ENCODE results near the gene TXK.

The TXK gene

GRCh38 chr4:48038666-48039065, 95.4 kb downstream of the TXK start:
- no peak for TF ChIP-seq SPI1 (IDR thresholded peaks at IDR 0.05; ENCODE audit: borderline replicate concordance, low read depth)
- TF ChIP-seq REST (IDR thresholded peaks at IDR 0.05; ENCODE audit: insufficient replicate concordance, low read depth) = no peak
- no peak for TF ChIP-seq CTCF (IDR thresholded peaks at IDR 0.05; ENCODE audit: insufficient read depth, low read length)
- no peak for TF ChIP-seq GABPA (IDR thresholded peaks at IDR 0.05; ENCODE audit: low read depth)
- TF ChIP-seq POLR2AphosphoS5 (IDR thresholded peaks at IDR 0.05; ENCODE audit: low read depth) = no peak
- no peak overlapping the region for H3K27ac ChIP-seq (replicated peaks)
- H3K27me3 ChIP-seq (ENCODE audit: insufficient read depth, poor library complexity, severe bottlenecking) = no peaks in the 10 kb centered on the region
- no peak overlapping the region for H3K4me3 ChIP-seq (replicated peaks; ENCODE audit: insufficient read depth, low read length)
- no peak for DNase-seq (ENCODE audit: low read depth in 1 of 2, low spot score in 1 of 2)

GRCh38 chr4:48037117-48037462, 97.0 kb downstream of the TXK start:
- DNase-seq (ENCODE audit: low read depth in 1 of 2, low spot score in 1 of 2) = no peak
- H3K27ac ChIP-seq (replicated peaks) = peak overlapping the region; percentile 56
- H3K27me3 ChIP-seq (ENCODE audit: insufficient read depth, poor library complexity, severe bottlenecking) = no peaks in the 10 kb centered on the region
- H3K4me3 ChIP-seq (replicated peaks; ENCODE audit: insufficient read depth, low read length) = no peak overlapping the region
- TF ChIP-seq CTCF (IDR thresholded peaks at IDR 0.05; ENCODE audit: insufficient read depth, low read length) = no peak
- TF ChIP-seq SPI1 (IDR thresholded peaks at IDR 0.05; ENCODE audit: borderline replicate concordance, low read depth) = no peak
- TF ChIP-seq POLR2AphosphoS5 (IDR thresholded peaks at IDR 0.05; ENCODE audit: low read depth) = no peak
- no peak for TF ChIP-seq REST (IDR thresholded peaks at IDR 0.05; ENCODE audit: insufficient replicate concordance, low read depth)
- no peak for TF ChIP-seq GABPA (IDR thresholded peaks at IDR 0.05; ENCODE audit: low read depth)

GRCh38 chr4:48035952-48036351, 98.1 kb downstream of the TXK start:
- TF ChIP-seq SPI1 (IDR thresholded peaks at IDR 0.05; ENCODE audit: borderline replicate concordance, low read depth) = no peak
- no peak for TF ChIP-seq REST (IDR thresholded peaks at IDR 0.05; ENCODE audit: insufficient replicate concordance, low read depth)
- no peak overlapping the region for H3K4me3 ChIP-seq (replicated peaks; ENCODE audit: insufficient read depth, low read length)
- DNase-seq (ENCODE audit: low read depth in 1 of 2, low spot score in 1 of 2) = no peak
- H3K27me3 ChIP-seq (ENCODE audit: insufficient read depth, poor library complexity, severe bottlenecking) = no peaks in the 10 kb centered on the region
- no peak overlapping the region for H3K27ac ChIP-seq (replicated peaks)
